HG03064 (cell line): ENCODE measurements around the gene CAMSAP1.

Experiments used
- ATAC-seq: cut with Tn5 transposase; IDR thresholded peaks from one replicate; pipeline ENCODE4 v1.9.1; 2021; ENCODE audit warnings: low read depth; ENCODE audit not compliant: unreplicated experiment

The CAMSAP1 gene

GRCh38 chr9:135939351-135940265, 32.3 kb upstream of the CAMSAP1 start:
- ATAC-seq, result no peak

GRCh38 chr9:135937521-135938489, 30.5 kb upstream of the CAMSAP1 start:
- no peak for ATAC-seq

GRCh38 chr9:135933114-135933513, 25.8 kb upstream of the CAMSAP1 start:
- ATAC-seq, result no peak

- ATAC-seq, result no peak
These were observed 25.3 kb upstream of the CAMSAP1 start for GRCh38 chr9:135932656-135933055.

GRCh38 chr9:135931349-135931820, 24.0 kb upstream of the CAMSAP1 start:
- ATAC-seq, result no peak

GRCh38 chr9:135930446-135931345, 23.4 kb upstream of the CAMSAP1 start:
- ATAC-seq, result no peak

- ATAC-seq, result no peak
These were observed 22.5 kb upstream of the CAMSAP1 start for GRCh38 chr9:135929656-135930445.

GRCh38 chr9:135928731-135929655, 21.6 kb upstream of the CAMSAP1 start:
- no peak for ATAC-seq

GRCh38 chr9:135928074-135928730, 20.9 kb upstream of the CAMSAP1 start:
- ATAC-seq, result no peak

GRCh38 chr9:135927195-135928013, 20.1 kb upstream of the CAMSAP1 start:
- no peak for ATAC-seq

GRCh38 chr9:135926402-135927194, 19.3 kb upstream of the CAMSAP1 start:
- ATAC-seq, result no peak

GRCh38 chr9:135925496-135926133, 18.3 kb upstream of the CAMSAP1 start:
- ATAC-seq, result no peak

- no peak for ATAC-seq
These were observed 17.4 kb upstream of the CAMSAP1 start for GRCh38 chr9:135924628-135925338.

GRCh38 chr9:135923508-135923907, 16.2 kb upstream of the CAMSAP1 start:
- ATAC-seq, result no peak

GRCh38 chr9:135921749-135922310, 14.5 kb upstream of the CAMSAP1 start:
- no peak for ATAC-seq
